NB4 (cell line): ENCODE measurements around the gene TBC1D22A.

Experiments
- DNase-seq: peaks from one replicate; pipeline ENCODE4 v3.0.0; 2010; ENCODE audit warnings: low read depth
- H3K4me3 ChIP-seq: one replicate; pipeline ENCODE4 v1.5.1; 2011; ENCODE audit warnings: mild to moderate bottlenecking, low read depth, low read length, moderate library complexity
- CTCF ChIP-seq: IDR thresholded peaks from one replicate; pipeline ENCODE4 v1.5.1; 2012; ENCODE audit warnings: low read depth, low read length
- MYC ChIP-seq: IDR thresholded peaks from 2 replicates; pipeline ENCODE4 v1.6.1; 2011; ENCODE audit warnings: low read depth, low read length
- POLR2A ChIP-seq: IDR thresholded peaks from 2 replicates; pipeline ENCODE4 v1.6.1; 2011; ENCODE audit warnings: mild to moderate bottlenecking; ENCODE audit not compliant: insufficient read length; ENCODE audit errors: extremely low read depth
- TF ChIP-seq, protein P1 (sequence below): IDR thresholded peaks from 2 replicates; pipeline ENCODE4 v1.6.1; 2011; ENCODE audit warnings: low read depth, low read length

Gene TBC1D22A

DNA sequence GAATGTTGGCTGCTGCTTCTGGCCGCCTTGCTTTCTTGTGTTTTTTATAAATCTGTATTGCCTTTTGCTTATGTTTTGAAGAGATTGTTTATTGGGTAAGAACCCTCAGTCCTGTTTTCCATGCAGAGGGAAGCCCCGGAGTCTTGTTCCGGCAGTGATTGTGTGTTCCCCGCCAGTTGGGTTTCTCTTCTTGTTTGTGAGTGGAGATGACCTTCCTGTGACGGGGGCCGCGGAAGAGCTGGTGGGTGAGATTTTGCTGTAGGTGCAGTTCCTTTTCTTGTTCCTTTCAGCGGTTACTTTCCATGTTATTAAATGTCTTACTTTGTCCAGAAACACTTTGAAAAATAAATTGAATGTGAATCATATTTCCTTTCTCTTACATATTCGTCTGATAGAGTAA lies 8.3 kb downstream of the TBC1D22A start:
- no peak for DNase-seq
- no peak overlapping the region for H3K4me3 ChIP-seq
- no peak for TF ChIP-seq POLR2A
- TF ChIP-seq, protein P1, sequence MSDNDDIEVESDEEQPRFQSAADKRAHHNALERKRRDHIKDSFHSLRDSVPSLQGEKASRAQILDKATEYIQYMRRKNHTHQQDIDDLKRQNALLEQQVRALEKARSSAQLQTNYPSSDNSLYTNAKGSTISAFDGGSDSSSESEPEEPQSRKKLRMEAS, result no peak
- no peak for TF ChIP-seq CTCF
- TF ChIP-seq MYC, result no peak

DNA sequence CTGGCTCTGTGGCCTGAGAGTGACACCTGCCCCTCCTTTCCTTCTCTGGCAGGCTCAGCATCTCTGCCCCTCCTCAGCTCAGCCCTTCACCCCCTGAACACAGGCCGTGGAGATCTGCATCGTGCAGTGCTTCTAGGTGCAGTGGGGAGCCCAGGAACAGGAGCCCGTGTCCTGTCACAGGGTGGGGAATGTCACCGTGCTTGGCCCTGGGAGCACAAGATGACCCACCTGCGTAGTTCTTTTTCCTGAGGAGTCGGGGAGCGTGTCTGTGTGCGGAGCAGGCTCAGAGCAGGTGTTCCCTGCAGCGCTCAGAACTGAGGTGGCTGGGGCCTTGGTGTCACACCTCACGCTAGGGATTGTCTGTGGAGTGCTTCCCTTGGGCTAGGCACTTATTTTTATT lies 10.6 kb downstream of the TBC1D22A start:
- H3K4me3 ChIP-seq, result no peak overlapping the region

GRCh38 chr22:46774253-46774979 lies 12.0 kb downstream of the TBC1D22A start:
- no peak overlapping the region for H3K4me3 ChIP-seq
- DNase-seq, result no peak
- TF ChIP-seq CTCF (no peak), MYC (no peak), POLR2A (no peak)
- TF ChIP-seq, protein P1, result no peak

More for the DNA sequence above, 10.6 kb downstream of the TBC1D22A start:
- no peak for DNase-seq
- TF ChIP-seq, protein P1, result no peak
- TF ChIP-seq MYC, result no peak
- TF ChIP-seq POLR2A, result no peak
- TF ChIP-seq CTCF, result no peak

GRCh38 chr22:46774980-46775849 lies 12.8 kb downstream of the TBC1D22A start:
- DNase-seq, result no peak
- no peak overlapping the region for H3K4me3 ChIP-seq
- no peak for TF ChIP-seq MYC
- no peak for TF ChIP-seq POLR2A
- no peak for TF ChIP-seq CTCF
- TF ChIP-seq, protein P1, result no peak

DNA sequence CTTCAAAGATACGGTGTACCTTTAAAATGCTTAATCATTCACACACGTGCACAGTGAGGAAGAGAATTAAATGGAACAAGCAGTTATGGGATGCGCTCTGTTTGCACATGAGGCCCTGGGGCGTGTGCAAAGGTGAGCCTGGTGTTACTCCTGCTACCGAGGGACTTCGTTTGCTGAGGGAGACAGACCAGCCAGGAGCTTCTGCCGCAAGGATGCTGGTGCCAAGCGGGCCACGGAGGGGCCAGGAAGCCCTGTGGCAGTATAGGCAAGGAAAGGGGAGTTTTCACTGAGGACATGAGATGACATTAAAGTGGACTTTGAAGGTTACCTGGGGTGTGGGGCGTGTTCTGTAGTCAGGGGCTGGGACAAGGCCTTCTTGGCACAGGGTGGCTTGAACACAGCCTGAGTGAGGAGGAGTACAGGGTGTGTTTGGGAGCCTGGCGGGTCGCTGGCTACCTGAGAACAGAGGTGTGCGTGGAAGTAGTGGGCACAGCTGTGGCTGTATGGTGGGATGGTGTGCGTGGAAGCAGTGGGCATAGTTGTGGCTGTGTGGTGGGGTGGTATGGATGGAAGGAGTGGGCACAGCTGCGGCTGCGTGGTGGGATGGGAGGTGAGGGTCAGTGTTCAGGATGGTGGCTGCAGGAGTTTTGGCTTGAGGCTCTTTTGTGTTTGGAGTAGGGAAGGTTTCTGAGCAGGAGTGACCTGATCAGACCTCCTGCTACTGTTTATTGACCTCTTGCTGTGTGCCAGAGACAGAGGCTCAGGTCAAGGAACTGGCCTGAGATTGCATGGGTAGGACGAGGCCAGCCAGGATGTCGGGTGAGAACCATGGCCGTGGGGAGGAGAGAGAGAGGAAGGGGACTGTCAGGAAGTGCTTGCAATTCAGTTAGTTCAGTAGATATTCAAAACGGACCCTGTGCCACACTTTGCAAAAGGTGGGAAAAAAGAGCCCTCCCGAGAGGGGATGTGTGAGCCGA lies 13.7 kb downstream of the TBC1D22A start:
- no peak overlapping the region for H3K4me3 ChIP-seq
- no peak for DNase-seq
- TF ChIP-seq CTCF, result no peak
- TF ChIP-seq, protein P1, result no peak
- TF ChIP-seq MYC, result no peak
- TF ChIP-seq POLR2A, result no peak
